IPS-18c (cell line): ENCODE results near the gene DOK5.

Experiments
- H3K4me3 ChIP-seq: 2 replicates; pipeline ENCODE4 v1.7.0; 2013; ENCODE audit warnings: low read depth, mild to moderate bottlenecking, low read length, moderate library complexity; ENCODE audit not compliant: insufficient read depth
- H3K9me3 ChIP-seq: one replicate; pipeline ENCODE4 v1.6.1; 2013; ENCODE audit warnings: mild to moderate bottlenecking, low read length, moderate library complexity; ENCODE audit not compliant: control insufficient read depth, insufficient read depth

The DOK5 gene

DNA sequence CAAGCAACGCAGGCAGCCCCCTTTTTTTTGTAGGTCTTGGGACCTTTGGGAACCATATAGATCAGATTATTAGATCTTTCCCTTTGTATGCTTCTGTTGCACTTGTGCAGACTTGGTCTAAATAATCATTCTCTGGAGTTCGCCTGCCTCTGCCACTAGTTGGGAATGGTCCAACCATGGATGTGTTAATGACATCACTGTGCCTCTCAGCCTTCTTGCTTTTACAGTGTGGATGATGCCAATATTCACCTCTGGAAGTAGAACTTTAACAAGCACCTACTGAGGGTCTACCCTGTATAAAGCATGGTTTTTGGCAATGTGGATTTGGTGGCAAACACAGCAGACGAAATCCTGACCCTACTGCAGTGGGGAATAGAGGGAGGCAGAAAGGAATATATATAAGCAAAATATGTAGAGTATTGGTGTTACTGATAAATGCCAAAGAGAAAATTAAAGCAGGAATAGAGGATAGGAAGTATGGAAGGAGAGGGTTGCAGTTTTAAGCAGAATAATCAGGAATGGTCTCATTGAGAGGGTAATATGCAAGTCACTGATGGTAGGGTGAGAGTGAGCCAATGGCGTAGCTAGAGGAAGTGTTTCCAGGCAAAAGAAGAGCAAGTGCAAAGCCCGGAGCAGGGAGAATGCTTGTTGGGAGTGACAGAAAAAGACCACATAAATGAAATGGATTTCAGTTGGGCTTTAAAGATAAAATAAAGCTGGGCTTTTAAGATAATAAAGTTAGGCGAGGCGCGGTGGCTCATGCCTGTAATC is 97.5 kb downstream of the DOK5 start:
- no peak overlapping the region for H3K4me3 ChIP-seq
- no peaks in the 10 kb centered on the region for H3K9me3 ChIP-seq

GRCh38 chr20:54573838-54574237 is 98.4 kb downstream of the DOK5 start:
- Histone ChIP-seq H3K4me3 (no peak overlapping the region), H3K9me3 (no peaks in the 10 kb centered on the region)

GRCh38 chr20:54576518-54576917 is 101.1 kb downstream of the DOK5 start:
- no peaks in the 10 kb centered on the region for H3K9me3 ChIP-seq
- no peak overlapping the region for H3K4me3 ChIP-seq

DNA sequence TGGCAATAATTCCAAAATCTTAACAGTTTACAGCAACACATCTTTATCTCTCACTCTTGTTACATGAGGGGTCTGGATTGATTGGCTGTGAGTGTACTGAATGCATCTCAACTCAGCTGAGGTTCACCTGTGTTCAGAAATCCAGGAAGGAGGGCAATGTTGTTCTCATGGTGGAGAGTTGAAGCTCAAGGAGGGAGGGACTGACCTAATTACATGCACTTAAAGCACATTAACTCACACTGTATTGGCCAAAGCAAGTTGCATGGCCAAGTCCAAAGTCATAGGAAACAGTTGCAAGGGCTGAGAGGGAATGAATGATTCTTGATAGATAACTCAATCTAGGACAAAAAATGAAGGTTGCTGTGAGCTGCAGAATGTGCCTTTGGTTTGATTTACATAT is 102.2 kb downstream of the DOK5 start:
- H3K9me3 ChIP-seq: no peaks in the 10 kb centered on the region
- no peak overlapping the region for H3K4me3 ChIP-seq

DNA sequence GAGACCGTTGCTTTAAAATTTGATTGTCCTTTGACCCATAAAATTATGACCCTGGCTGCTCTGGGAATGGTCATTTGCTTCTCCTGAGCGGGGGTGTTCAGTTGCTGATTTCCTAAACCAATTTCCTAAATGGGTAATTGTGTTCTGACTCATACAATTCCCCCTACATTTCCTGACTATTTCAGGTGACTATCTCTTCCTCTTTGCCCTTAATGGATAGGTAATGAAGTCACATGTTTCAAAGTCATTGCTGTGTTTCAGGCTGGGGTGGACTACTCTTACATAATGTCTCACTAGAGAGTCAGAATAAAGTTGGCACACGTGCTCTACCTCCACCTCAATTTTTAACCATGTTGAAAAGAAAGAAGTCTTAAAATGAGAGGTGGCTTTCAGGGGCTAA is 109.8 kb downstream of the DOK5 start:
- Histone ChIP-seq H3K9me3 (no peaks in the 10 kb centered on the region), H3K4me3 (no peak overlapping the region)

GRCh38 chr20:54587408-54587807 is 112.0 kb downstream of the DOK5 start:
- Histone ChIP-seq H3K9me3 (no peaks in the 10 kb centered on the region), H3K4me3 (no peak overlapping the region)

- no peak overlapping the region for H3K4me3 ChIP-seq
- H3K9me3 ChIP-seq: no peaks in the 10 kb centered on the region
Measured at GRCh38 chr20:54589402-54590030, 114.1 kb downstream of the DOK5 start.

DNA sequence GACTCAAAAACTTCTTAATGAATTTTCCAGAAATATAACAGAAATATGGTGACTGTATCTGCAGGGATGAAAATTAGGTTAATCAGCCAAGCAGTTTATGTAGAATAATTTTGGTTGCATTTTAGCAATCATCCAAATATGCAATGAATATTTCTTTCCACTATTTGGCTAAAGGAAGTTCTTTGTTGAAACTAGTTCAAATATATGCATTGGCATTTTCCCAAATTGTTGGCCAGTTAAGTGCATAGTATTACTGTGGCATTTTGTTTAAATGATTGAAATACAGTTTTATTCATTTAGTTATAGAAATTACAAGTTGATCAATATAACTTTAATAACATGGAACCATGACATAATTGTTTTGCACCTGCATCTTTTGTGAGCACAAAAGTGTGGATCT is 115.5 kb downstream of the DOK5 start:
- Histone ChIP-seq H3K4me3 (no peak overlapping the region), H3K9me3 (no peaks in the 10 kb centered on the region)

- no peaks in the 10 kb centered on the region for H3K9me3 ChIP-seq
- H3K4me3 ChIP-seq: no peak overlapping the region
Measured at GRCh38 chr20:54596651-54597050, 121.3 kb downstream of the DOK5 start.

GRCh38 chr20:54598352-54598751 is 123.0 kb downstream of the DOK5 start:
- no peak overlapping the region for H3K4me3 ChIP-seq
- H3K9me3 ChIP-seq: no peaks in the 10 kb centered on the region

DNA sequence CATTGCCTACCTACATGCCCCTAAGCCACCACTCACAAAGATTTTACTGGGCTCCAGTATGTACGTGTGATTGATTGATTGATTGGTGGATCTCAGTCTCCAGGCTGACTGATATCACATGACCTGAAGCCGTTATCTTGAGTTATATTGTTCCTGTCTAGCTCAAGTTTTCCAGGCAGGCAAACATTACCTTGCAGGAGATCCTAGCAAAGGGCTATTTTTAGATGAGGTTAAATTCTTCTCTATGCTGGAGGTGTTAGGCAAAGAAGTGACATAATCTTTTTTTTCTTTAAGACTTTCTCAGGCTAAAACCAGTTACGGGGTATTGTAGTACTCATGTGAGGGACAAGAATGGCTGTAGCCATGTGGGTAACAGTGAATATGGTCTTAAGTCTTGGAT is 125.2 kb downstream of the DOK5 start:
- Histone ChIP-seq H3K4me3 (no peak overlapping the region), H3K9me3 (no peaks in the 10 kb centered on the region)

DNA sequence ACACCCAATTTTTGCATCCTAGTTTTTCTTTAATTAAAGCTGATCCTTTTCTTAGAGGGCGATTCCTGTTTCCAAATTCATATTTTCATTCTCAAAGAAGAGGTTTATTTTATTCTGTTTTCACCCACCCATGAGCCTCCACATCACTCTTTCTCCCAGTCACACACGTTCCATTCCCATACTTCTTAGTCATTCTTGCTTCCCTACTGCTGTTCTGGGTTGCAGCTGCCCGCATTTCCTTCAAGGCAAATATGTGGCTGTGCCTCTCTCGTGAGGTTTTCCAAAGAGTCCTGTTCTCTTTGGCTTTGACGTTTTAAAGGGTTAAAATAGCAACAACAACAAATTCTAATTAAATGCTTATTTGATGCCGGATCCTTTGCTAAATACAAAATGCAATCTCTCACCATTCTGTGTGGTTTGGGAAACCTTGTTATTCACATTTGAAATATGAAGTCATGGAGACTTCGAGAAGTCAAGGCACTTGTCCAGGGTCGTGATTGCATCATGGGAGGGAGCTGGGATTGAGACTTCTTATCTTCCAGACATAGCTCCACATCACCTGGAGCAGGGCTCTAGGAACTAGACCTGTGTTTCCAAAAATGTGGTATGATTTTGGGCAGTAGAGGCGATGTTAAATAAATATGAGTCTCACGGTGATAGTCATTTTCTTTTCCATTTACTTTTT is 126.6 kb downstream of the DOK5 start:
- no peaks in the 10 kb centered on the region for H3K9me3 ChIP-seq
- H3K4me3 ChIP-seq: no peak overlapping the region

DNA sequence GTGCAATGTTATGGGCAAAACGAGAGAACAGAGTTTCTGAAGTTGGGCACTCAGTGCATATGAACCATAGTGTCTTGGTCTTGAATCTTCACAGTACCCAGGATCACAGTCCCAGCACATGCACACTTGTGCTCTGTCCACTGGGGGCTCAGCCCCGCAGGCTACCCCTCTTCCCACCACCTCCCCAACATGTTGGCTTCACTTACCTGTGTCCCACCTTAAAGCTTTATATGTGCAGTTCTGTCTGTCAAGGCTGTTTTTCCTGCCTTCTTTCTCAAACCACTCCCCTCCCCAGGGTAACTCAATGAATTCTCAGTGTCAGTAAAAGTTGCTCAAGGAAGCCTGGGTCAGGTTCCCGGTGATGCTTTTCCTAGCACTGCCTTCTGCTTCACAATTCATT is 129.9 kb downstream of the DOK5 start:
- H3K9me3 ChIP-seq: no peaks in the 10 kb centered on the region
- no peak overlapping the region for H3K4me3 ChIP-seq

DNA sequence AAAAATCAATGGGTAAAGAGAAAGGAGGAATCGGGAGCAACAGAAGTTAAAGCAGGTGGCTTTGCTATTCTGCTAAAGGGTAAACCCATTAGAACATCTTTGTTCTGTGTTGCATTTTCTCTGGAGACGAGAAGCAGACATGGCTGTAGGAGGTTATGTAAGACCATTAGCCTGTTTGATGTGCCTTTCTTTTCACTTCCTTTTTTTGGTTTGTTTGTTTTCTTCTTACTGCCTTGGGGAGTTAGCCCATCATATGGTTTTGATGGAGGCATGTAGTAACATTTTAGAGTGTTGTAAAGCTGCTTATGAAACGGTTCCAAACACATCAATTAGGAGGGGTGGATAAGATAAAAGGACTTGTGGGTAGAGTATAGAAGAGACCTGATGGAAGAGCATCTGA is 131.0 kb downstream of the DOK5 start:
- Histone ChIP-seq H3K9me3 (no peaks in the 10 kb centered on the region), H3K4me3 (no peak overlapping the region)

DNA sequence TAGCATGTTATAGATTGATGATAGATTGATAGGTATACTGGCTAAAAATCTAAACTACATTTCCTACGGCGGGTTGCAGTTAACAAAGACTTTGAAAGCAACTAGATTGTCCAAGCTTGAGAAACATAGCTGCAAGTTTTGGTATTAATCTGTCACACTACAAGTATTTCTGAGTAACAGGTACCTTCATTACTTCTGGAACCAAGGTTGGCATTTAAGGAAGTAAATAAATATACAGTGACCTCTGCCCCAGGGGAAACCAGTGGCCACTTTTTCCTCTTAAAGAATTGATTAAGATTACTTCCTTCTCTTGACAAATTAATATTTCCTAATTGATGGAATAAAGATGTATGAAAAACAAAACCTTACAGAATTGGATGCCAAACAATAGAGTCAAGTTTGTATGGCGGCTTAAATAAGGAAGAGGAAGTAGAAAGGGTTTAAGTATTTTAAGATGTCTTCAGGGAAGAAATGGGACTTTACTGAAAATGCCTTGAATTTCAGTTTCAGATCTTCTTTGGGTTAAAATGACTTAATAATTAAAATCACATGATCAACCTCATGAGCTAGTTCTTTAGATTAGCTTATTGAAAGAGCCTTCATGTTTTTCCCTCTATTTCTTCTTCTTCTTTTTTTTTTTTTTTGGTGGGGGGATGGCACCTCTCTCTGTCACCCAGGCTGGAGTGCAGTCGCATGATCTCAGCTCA is 132.8 kb downstream of the DOK5 start:
- Histone ChIP-seq H3K4me3 (no peak overlapping the region), H3K9me3 (no peaks in the 10 kb centered on the region)

DNA sequence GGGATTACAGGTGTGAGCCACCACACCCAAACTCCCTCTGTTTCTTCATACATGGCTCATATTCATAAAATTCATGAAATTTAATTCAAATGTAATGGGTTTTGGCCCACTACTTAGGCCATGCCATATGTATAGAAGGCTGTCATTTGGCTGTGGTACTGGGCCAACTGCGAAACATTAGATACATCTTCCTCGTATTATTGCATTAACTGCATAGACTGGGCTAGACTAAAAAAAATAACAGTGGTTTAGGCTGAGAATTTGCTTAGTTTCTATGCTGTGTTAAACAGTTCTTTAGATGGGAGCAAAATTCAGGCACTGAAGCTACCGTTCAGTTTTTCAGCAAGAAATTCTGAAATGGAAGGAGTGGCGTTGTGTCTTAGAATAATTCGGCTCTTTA is 133.6 kb downstream of the DOK5 start:
- Histone ChIP-seq H3K4me3 (no peak overlapping the region), H3K9me3 (no peaks in the 10 kb centered on the region)

GRCh38 chr20:54611708-54612412 is 136.5 kb downstream of the DOK5 start:
- Histone ChIP-seq H3K9me3 (no peaks in the 10 kb centered on the region), H3K4me3 (no peak overlapping the region)
